ENCODE results near the gene JAZF1.

Gene JAZF1

DNA sequence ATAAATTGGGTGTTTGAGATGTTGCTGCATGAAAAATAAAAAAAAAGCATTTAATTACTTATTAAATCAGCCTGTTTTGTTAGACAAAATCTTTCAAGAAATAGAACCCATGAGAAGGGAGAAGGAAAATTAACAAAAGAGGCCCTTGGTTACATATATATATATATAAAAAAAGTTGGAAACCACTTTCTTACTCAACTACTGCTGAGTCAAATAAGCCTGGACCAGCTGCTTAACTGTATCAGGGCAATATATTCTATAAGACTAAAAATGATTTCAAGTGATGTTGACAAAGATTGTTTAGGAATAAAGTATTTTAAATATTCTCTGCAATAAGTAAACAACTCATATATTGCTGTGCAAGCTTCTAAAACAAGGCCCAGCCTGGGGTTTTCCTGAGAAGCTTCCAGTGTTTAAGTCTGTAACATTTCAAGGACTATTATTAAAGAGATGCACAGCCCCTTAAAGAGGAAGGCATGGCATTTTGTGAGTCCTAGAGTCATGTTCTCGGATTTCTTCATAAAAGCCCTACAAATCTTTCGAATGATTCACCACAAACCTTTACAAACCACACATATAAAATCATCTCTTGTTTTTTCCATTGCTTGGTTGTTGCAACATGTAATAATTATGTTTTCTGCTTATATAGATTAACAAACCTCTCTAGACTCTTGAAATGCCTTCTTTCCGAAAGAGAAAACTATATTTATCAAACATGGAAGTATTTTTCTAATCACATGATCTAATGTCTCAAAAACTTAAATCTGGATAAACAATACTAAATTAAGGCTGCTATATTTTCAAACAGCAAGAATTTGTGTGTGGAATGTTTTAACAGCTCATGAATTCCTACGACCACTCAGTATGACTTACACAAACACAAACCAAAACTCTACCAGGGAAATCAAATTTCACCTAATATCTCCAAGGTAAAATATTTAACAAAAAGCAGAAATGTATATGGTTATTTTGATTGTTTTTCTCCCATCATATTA lies 14.3 kb downstream of the JAZF1 start:
- no peaks in the 10 kb centered on the region for H3K4me1 ChIP-seq (ENCODE audit: low read length)
- no peak overlapping the region for H3K4me3 ChIP-seq (ENCODE audit: low read length)
- H3K27ac ChIP-seq (ENCODE audit: low read length) = no peak overlapping the region
- no peak for DNase-seq
- H3K9ac ChIP-seq (ENCODE audit: low read length) = no peak overlapping the region
- no peaks in the 10 kb centered on the region for H3K36me3 ChIP-seq (replicated peaks; ENCODE audit: insufficient read depth, low read length)
- no peaks in the 10 kb centered on the region for H3K9me2 ChIP-seq (replicated peaks; ENCODE audit: insufficient read depth, low read length)
- H3K79me2 ChIP-seq (ENCODE audit: low read length) = no peaks in the 10 kb centered on the region
- no peak overlapping the region for H3K4me2 ChIP-seq (ENCODE audit: low read depth, low read length)
- no peaks in the 10 kb centered on the region for H3K27me3 ChIP-seq (replicated peaks; ENCODE audit: insufficient read depth, low read length)
- no peaks in the 10 kb centered on the region for H3F3A ChIP-seq (ENCODE audit: insufficient read depth, low read length)
- no peaks in the 10 kb centered on the region for H3K9me3 ChIP-seq (replicated peaks; ENCODE audit: insufficient read depth, low read length)
- H2AFZ ChIP-seq (ENCODE audit: low read length) = no peak overlapping the region
- H4K20me1 ChIP-seq (ENCODE audit: insufficient read depth, low read length) = no peaks in the 10 kb centered on the region
- TF ChIP-seq CTCF (IDR thresholded peaks at IDR 0.05; ENCODE audit: low read length) (no peak), EZH2phosphoT487 (IDR thresholded peaks at IDR 0.05; ENCODE audit: low read length) (no peak), EZH2 (optimal IDR thresholded peaks at IDR 0.05; ENCODE audit: low read depth, low read length) (no peak)

GRCh38 chr7:28165261-28165660 lies 15.3 kb downstream of the JAZF1 start:
- Histone ChIP-seq H3K36me3 (replicated peaks; ENCODE audit: insufficient read depth, low read length) (no peaks in the 10 kb centered on the region), H3K9me3 (replicated peaks; ENCODE audit: insufficient read depth, low read length) (no peaks in the 10 kb centered on the region), H3K4me1 (ENCODE audit: low read length) (no peaks in the 10 kb centered on the region), H3K27ac (ENCODE audit: low read length) (no peak overlapping the region), H3K4me2 (ENCODE audit: low read depth, low read length) (no peak overlapping the region), H4K20me1 (ENCODE audit: insufficient read depth, low read length) (no peaks in the 10 kb centered on the region), H2AFZ (ENCODE audit: low read length) (no peak overlapping the region), H3K4me3 (ENCODE audit: low read length) (no peak overlapping the region), H3F3A (ENCODE audit: insufficient read depth, low read length) (no peaks in the 10 kb centered on the region), H3K27me3 (replicated peaks; ENCODE audit: insufficient read depth, low read length) (no peaks in the 10 kb centered on the region), H3K79me2 (ENCODE audit: low read length) (no peaks in the 10 kb centered on the region), H3K9me2 (replicated peaks; ENCODE audit: insufficient read depth, low read length) (no peaks in the 10 kb centered on the region), H3K9ac (ENCODE audit: low read length) (no peak overlapping the region)
- TF ChIP-seq CTCF (IDR thresholded peaks at IDR 0.05; ENCODE audit: low read length) (no peak), EZH2 (optimal IDR thresholded peaks at IDR 0.05; ENCODE audit: low read depth, low read length) (no peak), EZH2phosphoT487 (IDR thresholded peaks at IDR 0.05; ENCODE audit: low read length) (no peak)
- DNase-seq = no peak

DNA sequence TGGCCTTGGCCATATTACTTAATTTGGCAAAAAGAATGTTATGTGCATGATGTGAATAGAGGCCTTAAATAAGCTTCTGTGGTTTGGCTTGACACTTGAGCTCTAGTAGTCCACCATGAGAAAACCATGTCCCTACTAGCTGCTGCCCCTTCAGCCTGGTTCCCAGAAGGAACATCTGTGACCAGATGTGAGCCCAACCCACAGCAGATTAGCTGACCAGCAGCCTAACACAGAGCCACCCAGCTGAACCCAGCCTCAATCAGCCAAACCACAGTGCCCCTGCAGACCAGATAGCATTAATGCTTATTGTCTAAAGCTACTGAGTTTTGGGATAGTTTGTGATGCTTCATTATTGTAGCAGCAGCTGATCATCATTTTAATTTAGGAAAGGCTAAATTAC lies 16.6 kb downstream of the JAZF1 start:
- Histone ChIP-seq H3K79me2 (ENCODE audit: low read length) (no peaks in the 10 kb centered on the region), H3K27ac (ENCODE audit: low read length) (no peak overlapping the region), H3K4me2 (ENCODE audit: low read depth, low read length) (no peak overlapping the region), H3K4me1 (ENCODE audit: low read length) (no peaks in the 10 kb centered on the region), H4K20me1 (ENCODE audit: insufficient read depth, low read length) (no peaks in the 10 kb centered on the region), H3K9ac (ENCODE audit: low read length) (no peak overlapping the region), H3K9me2 (replicated peaks; ENCODE audit: insufficient read depth, low read length) (no peaks in the 10 kb centered on the region), H3K27me3 (replicated peaks; ENCODE audit: insufficient read depth, low read length) (no peaks in the 10 kb centered on the region), H3K9me3 (replicated peaks; ENCODE audit: insufficient read depth, low read length) (no peaks in the 10 kb centered on the region), H3K4me3 (ENCODE audit: low read length) (no peak overlapping the region), H3K36me3 (replicated peaks; ENCODE audit: insufficient read depth, low read length) (no peaks in the 10 kb centered on the region), H2AFZ (ENCODE audit: low read length) (no peak overlapping the region), H3F3A (ENCODE audit: insufficient read depth, low read length) (no peaks in the 10 kb centered on the region)
- no peak for DNase-seq
- TF ChIP-seq EZH2 (optimal IDR thresholded peaks at IDR 0.05; ENCODE audit: low read depth, low read length) (no peak), CTCF (IDR thresholded peaks at IDR 0.05; ENCODE audit: low read length) (no peak), EZH2phosphoT487 (IDR thresholded peaks at IDR 0.05; ENCODE audit: low read length) (no peak)

All from MM.1S (cell line).